Right hindlimb (tissue), 1 donor: ENCODE data around the gene DPH1.

Experiments used
- DNase-seq: peaks from one replicate; pipeline ENCODE4 v3.0.0-alpha.2; 2018

Gene DPH1

DNA sequence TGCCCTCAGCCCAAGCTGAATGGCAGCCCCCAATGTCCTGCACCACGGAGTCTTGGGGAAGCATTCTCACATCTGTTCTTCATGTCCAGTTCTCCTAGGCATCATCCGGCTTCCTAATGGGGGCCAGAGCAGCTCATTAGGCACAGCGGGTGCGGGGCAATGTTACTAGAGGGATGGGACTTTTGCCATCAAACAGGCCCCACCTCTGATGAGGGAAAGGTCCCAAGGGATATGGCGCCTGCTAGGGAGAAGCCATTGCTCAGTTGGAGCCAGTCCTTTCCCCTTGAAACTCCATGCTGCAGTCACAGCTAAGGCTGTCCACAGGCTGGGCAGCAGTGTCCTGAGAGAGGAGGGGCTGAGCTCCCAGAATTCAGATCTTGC lies 1.7 kb upstream of the DPH1 start:
- no peak for DNase-seq

DNA sequence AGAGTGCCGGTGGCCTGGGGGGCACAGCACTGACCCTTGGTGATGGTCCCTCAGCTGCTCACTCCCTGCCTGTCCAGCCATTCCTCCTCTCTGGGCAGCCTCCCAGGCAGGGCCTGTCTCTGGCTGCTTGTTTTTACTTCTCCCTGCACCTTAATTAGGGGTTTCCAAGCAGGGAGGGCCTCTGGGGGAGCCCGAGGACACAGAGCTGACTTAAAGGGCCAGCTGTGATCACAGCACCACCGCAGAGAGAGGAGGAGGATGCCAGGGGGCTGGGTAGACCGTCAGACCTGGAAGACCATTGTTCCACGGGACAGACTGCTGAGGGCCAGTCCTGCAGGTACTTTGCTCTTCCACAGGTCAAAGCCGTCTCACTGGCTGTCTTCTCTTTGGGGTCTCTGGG lies 1.2 kb upstream of the DPH1 start:
- no peak for DNase-seq

DNA sequence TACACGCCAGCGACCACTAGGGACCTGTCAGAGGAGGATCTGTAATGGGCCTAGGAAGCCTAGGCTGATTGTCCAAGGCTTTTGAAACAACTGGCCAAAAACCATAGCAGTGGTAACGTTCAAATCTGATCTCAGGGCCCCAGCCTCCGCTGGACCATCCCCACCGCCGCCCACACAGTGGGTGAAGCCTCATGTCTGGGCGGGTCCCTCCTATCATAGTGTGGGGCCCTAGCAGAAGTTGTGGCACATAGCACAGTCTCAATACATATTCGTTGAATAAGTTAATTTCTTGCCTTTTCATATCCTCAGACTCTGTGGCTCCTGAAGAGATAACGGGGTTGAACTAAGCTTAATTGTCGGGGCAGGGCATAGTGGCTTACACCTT lies 818 bp downstream of the DPH1 start:
- DNase-seq, result no peak

DNA sequence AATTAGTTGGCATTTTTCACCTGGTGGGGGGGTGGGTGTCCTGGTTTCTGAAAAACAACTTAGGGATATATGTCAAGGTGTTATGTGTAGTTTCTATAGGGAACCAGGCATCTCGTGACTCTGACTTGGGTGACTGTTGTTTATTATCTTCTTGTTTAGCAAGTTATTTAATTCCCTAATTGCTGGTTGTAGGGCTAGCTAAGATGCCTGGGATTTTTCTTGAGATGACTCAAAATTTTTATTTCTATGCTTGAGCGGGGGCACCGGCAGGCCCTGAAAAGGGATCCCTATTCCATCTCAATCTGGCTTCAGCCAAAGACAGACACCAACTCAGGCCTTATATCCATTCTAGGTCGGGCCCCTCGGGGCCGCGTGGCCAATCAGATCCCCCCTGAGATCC lies 3.2 kb downstream of the DPH1 start:
- no peak for DNase-seq

GRCh38 chr17:2034157-2034556 lies 4.2 kb downstream of the DPH1 start:
- DNase-seq, result no peak

- no peak for DNase-seq
These were observed 5.0 kb downstream of the DPH1 start for GRCh38 chr17:2034806-2035540.

- no peak for DNase-seq
These were observed 5.9 kb downstream of the DPH1 start for GRCh38 chr17:2035541-2036488.

DNA sequence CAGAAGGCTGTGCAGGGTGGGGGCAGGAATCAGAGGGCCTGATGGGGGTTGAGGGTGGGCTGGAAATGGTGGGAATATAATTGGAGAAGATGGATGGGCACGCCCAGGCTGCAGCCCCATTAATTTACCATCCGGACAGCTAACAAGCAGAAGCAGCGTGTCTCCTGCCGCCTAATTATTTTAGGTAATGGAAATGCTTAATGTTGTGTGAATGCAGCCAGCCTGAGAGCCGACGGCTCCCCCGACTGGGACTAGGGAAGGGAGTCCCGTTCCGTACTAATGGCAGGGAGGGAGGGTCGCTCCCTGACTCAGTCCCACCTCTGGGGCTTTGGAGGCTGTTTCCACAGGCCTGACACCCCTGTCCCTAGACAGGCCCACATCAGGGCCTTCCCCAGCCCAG lies 7.2 kb downstream of the DPH1 start:
- no peak for DNase-seq

DNA sequence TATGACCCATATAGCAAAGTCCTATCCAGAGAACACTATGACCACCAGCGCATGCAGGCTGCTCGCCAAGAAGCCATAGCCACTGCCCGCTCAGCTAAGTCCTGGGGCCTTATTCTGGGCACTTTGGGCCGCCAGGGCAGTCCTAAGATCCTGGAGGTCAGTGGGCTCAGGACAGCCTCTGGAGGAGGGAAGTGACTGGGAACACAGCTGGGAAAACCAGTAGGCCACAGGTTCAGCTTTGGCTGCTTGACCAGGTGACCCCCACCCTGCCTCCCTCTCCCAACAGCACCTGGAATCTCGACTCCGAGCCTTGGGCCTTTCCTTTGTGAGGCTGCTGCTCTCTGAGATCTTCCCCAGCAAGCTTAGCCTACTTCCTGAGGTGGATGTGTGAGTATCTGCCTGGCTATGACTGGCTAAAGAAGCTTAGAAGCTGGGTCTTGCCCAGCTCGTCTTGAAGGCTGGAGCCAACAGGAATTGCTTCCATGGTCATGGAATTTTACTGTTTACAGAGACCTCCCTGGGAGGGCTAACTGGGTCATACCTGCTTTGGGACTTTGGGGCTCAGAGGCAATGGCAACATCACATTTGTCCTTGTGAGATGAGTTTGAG lies 10.4 kb downstream of the DPH1 start:
- no peak for DNase-seq

- DNase-seq, result no peak
These were observed 11.1 kb downstream of the DPH1 start for GRCh38 chr17:2040942-2041560.

DNA sequence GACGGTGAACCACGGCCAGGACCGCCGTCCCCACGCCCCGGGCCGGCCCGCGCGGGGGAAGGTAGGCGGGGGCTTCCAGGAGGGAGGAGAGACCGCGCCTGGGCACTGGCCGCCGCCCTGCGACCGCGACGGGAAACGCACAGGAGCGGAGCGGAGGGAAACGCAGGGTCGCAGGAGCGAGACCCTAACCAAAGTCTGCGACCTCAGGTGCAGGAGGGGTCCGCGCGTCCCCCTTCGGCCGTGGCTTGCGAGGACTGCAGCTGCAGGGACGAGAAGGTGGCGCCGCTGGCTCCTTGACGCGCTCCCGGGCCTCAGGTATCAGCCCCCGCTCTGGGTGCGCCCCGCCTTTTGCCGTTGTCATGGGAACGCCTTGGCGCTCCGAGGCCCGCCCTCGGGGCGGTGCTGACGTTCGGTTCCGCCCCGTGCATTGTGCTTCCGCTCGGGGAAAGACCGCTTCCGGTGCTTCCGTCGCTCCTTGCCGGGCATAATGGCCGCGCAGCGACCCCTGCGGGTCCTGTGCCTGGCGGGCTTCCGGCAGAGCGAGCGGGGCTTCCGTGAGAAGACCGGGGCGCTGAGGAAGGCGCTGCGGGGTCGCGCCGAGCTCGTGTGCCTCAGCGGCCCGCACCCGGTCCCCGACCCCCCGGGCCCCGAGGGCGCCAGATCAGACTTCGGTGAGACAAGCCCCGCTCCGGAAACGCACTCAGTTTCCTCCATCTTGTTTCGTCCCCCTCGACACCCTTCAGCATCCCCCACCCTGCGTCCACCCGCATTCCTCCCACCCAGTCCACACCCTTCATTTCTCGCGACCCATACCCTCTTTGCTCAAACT lies 11.8 kb downstream of the DPH1 start, which contains the start of gene OVCA2:
TSS of gene OVCA2 (plus strand) at position 462 of the 829 bp plus-strand sequence. CDS start at position 488, 26 bp downstream.
- DNase-seq, result peak; percentile 97

DNA sequence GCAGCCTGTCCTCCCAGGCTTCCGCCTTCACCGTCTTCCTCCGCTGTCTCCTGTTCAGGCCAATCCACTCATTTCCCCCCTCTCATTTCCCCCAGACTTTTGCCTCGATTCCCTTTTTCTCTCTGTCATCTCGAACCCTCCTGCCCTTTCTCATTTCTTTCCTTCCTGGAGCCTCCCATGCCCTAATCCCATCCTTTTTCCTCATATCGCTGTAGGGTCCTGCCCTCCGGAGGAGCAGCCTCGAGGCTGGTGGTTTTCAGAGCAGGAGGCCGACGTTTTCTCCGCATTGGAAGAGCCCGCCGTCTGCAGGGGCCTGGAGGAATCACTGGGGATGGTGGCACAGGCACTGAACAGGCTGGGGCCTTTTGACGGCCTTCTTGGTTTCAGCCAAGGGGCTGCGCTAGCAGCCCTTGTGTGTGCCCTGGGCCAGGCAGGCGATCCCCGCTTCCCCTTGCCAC lies 12.5 kb downstream of the DPH1 start:
- no peak for DNase-seq

- DNase-seq, result no peak
These were observed 13.0 kb downstream of the DPH1 start for GRCh38 chr17:2042933-2043332.

- DNase-seq, result no peak
These were observed 13.8 kb downstream of the DPH1 start for GRCh38 chr17:2043785-2044184.

DNA sequence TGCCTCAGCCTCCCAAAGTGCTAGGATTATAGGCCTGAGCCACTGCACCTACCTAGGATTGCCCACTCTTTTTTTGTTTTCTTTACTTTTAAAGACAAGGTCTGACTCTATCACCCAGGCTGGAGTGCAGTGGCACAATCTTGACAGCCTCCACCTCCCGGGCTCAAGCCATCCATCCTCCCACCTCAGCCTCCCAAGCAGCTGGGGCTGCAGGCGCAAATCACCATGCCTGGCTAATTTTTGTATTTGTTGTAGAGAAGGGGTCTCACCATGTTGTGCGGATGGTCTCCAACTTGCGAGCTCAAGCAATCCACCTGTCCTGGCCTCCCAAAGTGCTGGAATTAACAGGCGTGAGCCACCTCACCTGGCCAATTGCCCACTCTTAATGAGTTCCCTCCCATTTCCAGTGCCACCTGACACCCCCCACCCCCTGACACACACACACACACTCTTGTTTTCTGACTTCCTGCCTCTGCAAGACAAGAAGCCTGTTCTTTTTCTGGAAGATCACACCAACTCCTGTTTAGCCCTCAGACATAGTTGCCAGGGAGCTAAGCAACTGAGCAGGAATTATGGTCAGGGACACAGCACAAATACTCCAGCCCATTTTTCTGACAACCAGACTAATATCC lies 14.4 kb downstream of the DPH1 start:
- DNase-seq, result no peak

GRCh38 chr17:2047590-2047989 lies 17.6 kb downstream of the DPH1 start:
- DNase-seq, result no peak

DNA sequence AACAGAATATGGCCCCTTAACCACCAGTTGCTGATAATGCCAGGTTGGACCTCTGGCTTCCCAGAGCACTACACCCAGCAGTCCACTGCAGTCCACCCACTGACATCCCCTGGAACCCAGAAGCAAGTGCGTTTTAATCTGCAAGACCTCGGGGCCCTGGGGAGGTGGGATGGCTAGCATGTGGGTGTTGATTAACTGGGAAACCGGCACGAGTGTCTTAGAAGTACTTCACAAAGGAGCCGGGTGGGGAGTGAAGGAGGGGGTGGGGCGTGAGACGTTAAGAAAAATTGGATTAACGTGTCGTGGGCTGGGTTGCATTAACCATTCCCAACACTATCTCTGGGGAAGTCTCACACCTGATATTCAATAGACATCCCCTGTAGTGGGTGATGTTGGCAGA lies 18.9 kb downstream of the DPH1 start:
- DNase-seq, result no peak

DNA sequence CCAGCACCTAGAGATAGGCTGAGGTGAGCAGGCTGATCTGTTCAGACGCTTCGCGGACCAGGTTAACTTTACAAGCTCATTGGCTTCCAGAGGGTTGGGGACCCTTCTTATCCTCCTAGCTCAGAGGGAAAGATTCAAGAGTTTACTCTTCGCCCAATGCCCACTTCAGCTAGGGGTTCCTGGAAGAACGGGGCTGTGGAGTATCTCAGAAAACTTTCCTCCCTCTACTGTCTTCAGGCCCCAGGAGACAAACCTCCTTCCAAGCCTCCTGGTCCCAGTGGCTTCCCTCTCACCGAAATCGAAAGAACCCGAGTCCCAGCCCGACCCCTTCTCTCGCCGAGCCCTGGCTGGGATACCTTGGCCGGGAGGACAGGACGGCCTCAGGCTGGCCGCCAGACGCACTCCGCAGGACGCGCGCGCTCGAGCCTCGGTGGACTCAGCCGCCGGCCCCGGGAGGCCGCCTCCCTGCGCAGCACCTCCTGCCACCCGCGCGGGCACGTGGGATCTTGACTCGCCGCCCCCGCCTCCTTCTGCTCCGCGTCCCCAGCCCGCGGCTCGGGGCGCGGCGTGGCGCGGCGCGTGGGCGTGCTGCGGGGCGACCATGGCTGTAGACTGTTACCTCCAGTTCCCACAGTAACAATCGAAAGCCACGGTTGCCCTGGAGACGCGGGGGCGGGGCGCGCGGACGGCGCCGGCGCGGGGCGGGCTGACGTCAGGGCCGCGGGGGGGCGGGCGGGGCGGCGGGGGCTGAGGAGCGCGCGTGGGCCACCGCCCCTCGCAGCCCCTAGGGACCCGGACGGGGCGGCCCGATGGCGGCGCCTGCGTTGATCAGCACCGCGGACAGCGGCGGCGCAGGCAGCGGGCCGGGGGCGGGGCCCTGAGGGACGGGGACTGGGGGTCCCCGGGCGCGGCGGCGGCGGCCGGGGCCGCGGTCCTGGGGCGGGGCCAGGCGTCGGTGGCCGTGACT lies 19.7 kb downstream of the DPH1 start:
- peak; percentile 93 for DNase-seq

GRCh38 chr17:2050300-2051060 lies 20.5 kb downstream of the DPH1 start:
- DNase-seq, result peak; percentile 81
